Left lung (tissue), 10 donors: Measurements from ENCODE around the gene UVRAG. TPM values are rescaled to one million over a fixed set of nuclear protein-coding genes. Genes with fewer than 3 reads are reported as not detected.

Experiments used
- ATAC-seq: fragments of 200-7000 bp; cut with Tn5 transposase; one replicate; pipeline ENCODE4 v1.9.1; 2020; ENCODE audit warnings: moderate library complexity
- DNase-seq, 4 donors: peaks; one replicate each; pipeline ENCODE4 v3.0.0-alpha.2; 2013 to 2020
- H3K27ac ChIP-seq, 2 donors: fragments of 200-600 bp; sonication (generic) in 1 of 2; one replicate each; pipeline versions ENCODE4 v1.5.0 to v1.8.0; 2020 to 2021
- H3K27me3 ChIP-seq, 2 donors: fragments of 200-600 bp; sonication (generic) in 1 of 2; one replicate each; pipeline versions ENCODE4 v1.5.0 to v1.8.0; 2020 to 2021
- H3K36me3 ChIP-seq, 2 donors: fragments of 200-600 bp; sonication (generic) in 1 of 2; one replicate each; pipeline versions ENCODE4 v1.5.0 to v1.8.0; 2020 to 2021
- H3K4me1 ChIP-seq, 2 donors: fragments of 200-600 bp; one replicate each; pipeline ENCODE4 v1.8.0; 2021
- H3K4me3 ChIP-seq, 2 donors: fragments of 200-600 bp; sonication (generic) in 1 of 2; one replicate each; pipeline versions ENCODE4 v1.5.0 to v1.8.0; 2020 to 2021; ENCODE audit warnings: mild to moderate bottlenecking in 1 of 2
- H3K9me3 ChIP-seq, 2 donors: fragments of 200-600 bp; sonication (generic) in 1 of 2; one replicate each; pipeline versions ENCODE4 v1.5.0 to v1.8.0; 2020 to 2021
- CTCF ChIP-seq, 2 donors: fragments of 200-600 bp; sonication (generic) in 1 of 2; IDR thresholded peaks; one replicate each; pipeline versions ENCODE4 v1.5.0 to v1.8.0; 2021; ENCODE audit warnings: antibody characterized with exemption in 2 of 2
- intact Hi-C, 2 donors: fragments of 100-400 bp; cut with DNase I; formaldehyde crosslinking; loops; one replicate each; pipeline versions ENCODE4 v1.11.2 to v1.14.2; 2022
- polyA plus RNA-seq, 6 donors: library from polyadenylated mRNA; unstranded; fragments of 120-200 nt; gene quantifications; one replicate each; pipeline ENCODE4 v1.2.1, GENCODE V29; 2013; ENCODE audit not compliant: insufficient read length in 6 of 6
- total RNA-seq, 2 donors: library from RNA; stranded (reverse); fragmentation: NEBNext Ultra II Directional; extraction: Animal tissue kit (Norgen Biotek cat#: 25700); gene quantifications; one replicate each; pipeline ENCODE4 v1.2.1, GENCODE V29; 2021
- donor health status: DM: no; HTN: yes; CAD: no.
- donor health status: DM: no; HTN: no; CAD: no.

UVRAG gene
- total and polyA plus RNA-seq, 8 donors = 19.3 to 36.0 (median 22.3) TPM

DNA sequence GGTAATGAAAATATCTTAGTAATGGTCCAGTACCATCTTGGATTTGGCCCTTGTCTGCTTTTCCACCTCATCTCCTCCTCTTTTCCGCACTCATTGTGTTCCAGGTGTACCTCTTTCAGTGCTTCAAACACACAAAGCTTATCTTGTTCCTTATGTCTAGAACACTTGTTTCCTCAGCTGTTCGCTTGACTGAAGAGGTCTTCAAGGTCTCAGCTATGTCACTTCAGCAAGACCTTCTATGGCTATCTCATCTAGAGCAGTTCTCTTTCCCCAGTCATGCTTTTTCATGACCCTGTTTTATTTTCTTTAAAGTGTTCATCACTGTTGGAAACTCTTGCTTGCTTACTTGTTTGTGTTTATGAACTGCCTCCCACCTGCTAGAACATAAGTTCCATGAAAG is 47.4 kb downstream of the UVRAG start:
- no peak for TF ChIP-seq CTCF (IDR thresholded peaks at IDR 0.05)
- no peak for ATAC-seq
- no peaks in the 10 kb centered on the region for H3K9me3 ChIP-seq
- no peak for DNase-seq
- H3K36me3 ChIP-seq = no peaks in the 10 kb centered on the region
- no peaks in the 10 kb centered on the region for H3K27me3 ChIP-seq
- no peak overlapping the region for H3K27ac ChIP-seq
- no peak overlapping the region for H3K4me3 ChIP-seq
- peaks cover 0 to 26% of the 10 kb centered on the region in 2 donors for H3K4me1 ChIP-seq
- intact Hi-C loops = no loop called here

GRCh38 chr11:75867778-75868374 is 52.9 kb downstream of the UVRAG start:
- no peak overlapping the region for H3K27ac ChIP-seq
- H3K36me3 ChIP-seq = no peaks in the 10 kb centered on the region
- peak; percentile 59 to 72 for TF ChIP-seq CTCF (IDR thresholded peaks at IDR 0.05)
- H3K9me3 ChIP-seq = no peaks in the 10 kb centered on the region
- peak; percentile 87 for ATAC-seq
- peak in 2 of 4 donors; percentile 41 to 59 for DNase-seq
- H3K27me3 ChIP-seq = no peaks in the 10 kb centered on the region
- intact Hi-C loops = loop anchor here in 1 of 2 donors (5.0 kb wide), 1 partner anchor 66 kb away; no protein-coding TSS in a partner anchor
- H3K4me1 ChIP-seq = peaks cover 0 to 46% of the 10 kb centered on the region in 2 donors
- no peak overlapping the region for H3K4me3 ChIP-seq

GRCh38 chr11:75868990-75869389 is 54.0 kb downstream of the UVRAG start:
- no peak for TF ChIP-seq CTCF (IDR thresholded peaks at IDR 0.05)
- no peaks in the 10 kb centered on the region for H3K9me3 ChIP-seq
- ATAC-seq = no peak

DNA sequence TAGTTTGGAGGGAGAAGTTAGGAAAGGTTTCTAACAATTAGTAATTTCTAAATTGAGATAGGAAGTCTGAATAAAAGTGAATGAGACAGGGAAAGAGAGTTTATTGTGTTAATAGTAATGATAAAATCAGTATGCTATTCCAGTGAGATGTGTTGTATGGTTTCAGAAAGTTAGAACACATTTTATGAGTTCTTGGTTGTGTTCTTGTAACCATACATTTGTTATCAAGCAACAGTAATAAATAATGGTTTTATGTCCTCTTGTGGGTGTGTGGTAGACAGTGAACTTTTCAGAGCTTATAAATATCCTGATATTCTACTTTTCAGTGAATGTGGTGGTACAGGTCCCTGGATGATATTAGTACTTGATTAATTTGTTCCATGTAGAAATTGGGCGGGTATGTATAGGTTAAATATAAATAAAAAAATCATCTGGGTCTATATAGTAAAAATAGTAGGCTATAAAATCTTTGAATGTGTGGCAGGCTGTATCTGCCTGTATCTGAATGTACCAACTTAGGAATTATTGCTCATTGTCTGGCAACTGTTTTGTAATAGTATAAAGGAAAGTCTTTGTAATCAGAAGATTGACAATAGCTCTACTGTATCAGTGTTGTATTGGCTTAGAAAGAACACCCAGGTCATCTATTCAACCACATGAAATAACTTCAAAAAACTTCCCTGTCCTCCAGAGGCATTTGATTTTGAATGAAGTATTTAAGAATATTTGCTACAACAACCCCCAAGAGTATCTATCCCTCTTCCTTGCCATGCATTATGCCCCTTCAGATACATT is 54.8 kb downstream of the UVRAG start:
- Histone ChIP-seq H3K9me3 (no peaks in the 10 kb centered on the region), H3K27me3 (no peaks in the 10 kb centered on the region), H3K36me3 (no peaks in the 10 kb centered on the region), H3K4me1 (peaks cover 0 to 57% of the 10 kb centered on the region in 2 donors), H3K27ac (no peak overlapping the region), H3K4me3 (no peak overlapping the region)
- TF ChIP-seq CTCF (IDR thresholded peaks at IDR 0.05) = no peak
- no peak for DNase-seq
- intact Hi-C loops = loop anchor here in 1 of 2 donors (5.0 kb wide), 1 partner anchor 68 kb away; no protein-coding TSS in a partner anchor
- ATAC-seq = no peak

More at GRCh38 chr11:75868990-75869389, 54.0 kb downstream of the UVRAG start:
- intact Hi-C loops = loop anchor here in 1 of 2 donors (5.0 kb wide), 1 partner anchor 67 kb away; no protein-coding TSS in a partner anchor
- no peak for DNase-seq
- no peak overlapping the region for H3K27ac ChIP-seq
- peaks cover 0 to 54% of the 10 kb centered on the region in 2 donors for H3K4me1 ChIP-seq
- H3K4me3 ChIP-seq = no peak overlapping the region
- H3K36me3 ChIP-seq = no peaks in the 10 kb centered on the region
- H3K27me3 ChIP-seq = no peaks in the 10 kb centered on the region

DNA sequence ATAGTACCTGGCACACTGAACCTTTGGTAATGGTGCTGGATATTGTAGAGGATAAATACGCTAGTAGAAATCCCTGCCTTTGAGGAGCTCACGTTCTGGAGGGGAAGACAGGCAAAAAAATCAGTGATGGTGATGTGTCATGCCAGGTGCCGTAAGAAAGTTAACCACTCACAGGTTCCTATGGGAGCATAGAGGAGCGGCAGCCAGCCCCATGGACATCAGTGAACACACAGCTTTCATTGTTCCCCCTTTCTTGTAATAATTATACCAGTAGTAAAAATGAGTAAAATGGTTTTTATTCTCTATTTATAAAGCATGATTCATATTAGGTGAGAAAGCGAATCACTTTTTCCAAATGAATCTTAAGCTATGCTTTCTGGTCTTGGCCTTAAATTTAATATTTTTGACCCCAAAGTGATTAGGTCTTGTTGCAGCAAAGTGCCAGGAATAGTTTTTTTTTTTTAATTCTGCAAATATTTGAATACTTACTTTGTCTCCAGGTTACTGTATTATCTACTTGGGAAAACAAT is 57.9 kb downstream of the UVRAG start:
- no peak overlapping the region for H3K4me3 ChIP-seq
- no peak for DNase-seq
- H3K9me3 ChIP-seq = no peaks in the 10 kb centered on the region
- no peak for TF ChIP-seq CTCF (IDR thresholded peaks at IDR 0.05)
- no peaks in the 10 kb centered on the region for H3K27me3 ChIP-seq
- ATAC-seq = no peak
- H3K4me1 ChIP-seq = peaks cover 0 to 48% of the 10 kb centered on the region in 2 donors
- intact Hi-C loops = no loop called here
- H3K27ac ChIP-seq = no peak overlapping the region
- no peaks in the 10 kb centered on the region for H3K36me3 ChIP-seq
